ENCODE data around the gene MATN3. TPM values are rescaled to one million over a fixed set of nuclear protein-coding genes. Genes with fewer than 3 reads are reported as not detected.

Gene MATN3
- total and polyA plus RNA-seq, 2 of the 13 experiments (the other 11 are each of a cell fraction or from before 2014, with no cell fraction given): 36.1 to 208 TPM

GRCh38 chr2:19944205-19944845 is 68.1 kb downstream of the MATN3 start:
- Histone ChIP-seq H3K79me2 (ENCODE audit: insufficient read depth, low read length) (no peaks in the 10 kb centered on the region), H3K4me3 (replicated peaks in 1 of 3; ENCODE audit: insufficient read depth in 1 of 3, low read depth in 2 of 3, low read length in 3 of 3) (no peak overlapping the region), H3K27ac (ENCODE audit: extremely low read length, insufficient read depth, low read length) (no peak overlapping the region), H3K36me3 (replicated peaks in 1 of 2; ENCODE audit: control insufficient read depth in 1 of 2, insufficient read depth in 2 of 2, low read length in 2 of 2) (peaks cover 5 to 30% of the 10 kb centered on the region in 2 experiments), H3K9me3 (ENCODE audit: low read length) (no peaks in the 10 kb centered on the region), H3K4me1 (ENCODE audit: insufficient read depth, low read length) (no peaks in the 10 kb centered on the region), H2AFZ (ENCODE audit: low read length) (no peak overlapping the region), H3K27me3 (ENCODE audit: control insufficient read depth in 1 of 2, insufficient read depth in 2 of 2, low read length in 2 of 2) (no peaks in the 10 kb centered on the region), H3K4me2 (ENCODE audit: low read depth, low read length) (no peak overlapping the region), H3K9ac (ENCODE audit: insufficient read depth, low read depth, low read length) (no peak overlapping the region), H4K20me1 (ENCODE audit: insufficient read depth, low read length) (no peaks in the 10 kb centered on the region)
- intact Hi-C loops (cut with micrococcal nuclease; ENCODE audit: unreplicated experiment): no loop called here
- no peak for TF ChIP-seq RBFOX2 (IDR thresholded peaks at IDR 0.05; ENCODE audit: low read depth, low read length)
- no peak for TF ChIP-seq FOSL2 (CRISPR knock-in tag; IDR thresholded peaks at IDR 0.05)
- no peak for TF ChIP-seq SMARCC2 (IDR thresholded peaks at IDR 0.05)
- TF ChIP-seq MIXL1 (CRISPR knock-in tag; IDR thresholded peaks at IDR 0.05): no peak
- no peak for TF ChIP-seq HCFC1 (IDR thresholded peaks at IDR 0.05; ENCODE audit: low read depth, low read length)
- TF ChIP-seq FOXA1 (IDR thresholded peaks at IDR 0.05): no peak
- TF ChIP-seq FOXA1 (CRISPR knock-in tag; IDR thresholded peaks at IDR 0.05): no peak
- TF ChIP-seq GATA4 (IDR thresholded peaks at IDR 0.05; ENCODE audit: borderline replicate concordance, low read depth): no peak
- no peak for TF ChIP-seq CHCHD3 (CRISPR knock-in tag; IDR thresholded peaks at IDR 0.05)
- TF ChIP-seq ATF7 (IDR thresholded peaks at IDR 0.05): no peak
- no peak for TF ChIP-seq ATF7 (CRISPR knock-in tag; IDR thresholded peaks at IDR 0.05)
- TF ChIP-seq HDAC6 (IDR thresholded peaks at IDR 0.05; ENCODE audit: low read depth, low read length): no peak
- no peak for TF ChIP-seq GPBP1L1 (CRISPR knock-in tag; IDR thresholded peaks at IDR 0.05)
- no peak for TF ChIP-seq ZNF343 (CRISPR knock-in tag; IDR thresholded peaks at IDR 0.05)
- TF ChIP-seq ZNF891 (CRISPR knock-in tag; IDR thresholded peaks at IDR 0.05): no peak
- TF ChIP-seq PITX1 (CRISPR knock-in tag; IDR thresholded peaks at IDR 0.05): no peak
- no peak for TF ChIP-seq RBM39 (IDR thresholded peaks at IDR 0.05; ENCODE audit: low read depth, low read length, poor library complexity, severe bottlenecking)
- no peak for TF ChIP-seq PRMT3 (CRISPR knock-in tag; IDR thresholded peaks at IDR 0.05; ENCODE audit: borderline replicate concordance, low read depth)
- no peak for TF ChIP-seq RXRA (CRISPR knock-in tag; IDR thresholded peaks at IDR 0.05)
- TF ChIP-seq, protein P1, sequence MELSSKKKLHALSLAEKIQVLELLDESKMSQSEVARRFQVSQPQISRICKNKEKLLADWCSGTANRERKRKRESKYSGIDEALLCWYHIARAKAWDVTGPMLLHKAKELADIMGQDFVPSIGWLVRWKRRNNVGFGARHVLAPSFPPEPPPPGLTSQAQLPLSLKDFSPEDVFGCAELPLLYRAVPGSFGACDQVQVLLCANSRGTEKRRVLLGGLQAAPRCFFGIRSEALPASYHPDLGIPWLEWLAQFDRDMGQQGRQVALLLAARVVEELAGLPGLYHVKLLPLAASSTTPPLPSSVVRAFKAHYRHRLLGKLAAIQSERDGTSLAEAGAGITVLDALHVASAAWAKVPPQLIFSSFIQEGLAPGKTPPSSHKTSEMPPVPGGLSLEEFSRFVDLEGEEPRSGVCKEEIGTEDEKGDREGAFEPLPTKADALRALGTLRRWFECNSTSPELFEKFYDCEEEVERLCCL (CRISPR knock-in tag; IDR thresholded peaks at IDR 0.05; ENCODE audit: borderline replicate concordance): no peak
- TF ChIP-seq TOPORS (CRISPR knock-in tag; IDR thresholded peaks at IDR 0.05): no peak
- ChIA-PET CTCF (ENCODE audit: low intra/inter-chr PET ratio, low total read pairs) (no interaction called here), POLR2A (no interaction called here)
- no TSS peak for BruUV-seq (replicated peaks)
- DNase-seq (ENCODE audit: low spot score) (no peak), FAIRE-seq (no peak), ATAC-seq (no peak)
- 79% methylated on average over 2 of the region's 2 CpGs for WGBS (ENCODE audit: low lambda C conversion rate)
- in situ Hi-C loops (cut with HindIII; ENCODE audit: extremely low pct_ligation_motif_present, low pct_unique_long_range_greater_than_20kb): no loop called here

Data from HepG2 (cell line).